HG02642 (cell line): ENCODE results near the gene ZSCAN23.
A peak's percentile ranks its signal among the peaks of the same experiment; 100 is the strongest.

Source experiments
- ATAC-seq: cut with Tn5 transposase; IDR thresholded peaks from one replicate; pipeline ENCODE4 v1.9.1; 2021; ENCODE audit warnings: mild to moderate bottlenecking; ENCODE audit not compliant: unreplicated experiment, poor library complexity

ZSCAN23 gene

DNA sequence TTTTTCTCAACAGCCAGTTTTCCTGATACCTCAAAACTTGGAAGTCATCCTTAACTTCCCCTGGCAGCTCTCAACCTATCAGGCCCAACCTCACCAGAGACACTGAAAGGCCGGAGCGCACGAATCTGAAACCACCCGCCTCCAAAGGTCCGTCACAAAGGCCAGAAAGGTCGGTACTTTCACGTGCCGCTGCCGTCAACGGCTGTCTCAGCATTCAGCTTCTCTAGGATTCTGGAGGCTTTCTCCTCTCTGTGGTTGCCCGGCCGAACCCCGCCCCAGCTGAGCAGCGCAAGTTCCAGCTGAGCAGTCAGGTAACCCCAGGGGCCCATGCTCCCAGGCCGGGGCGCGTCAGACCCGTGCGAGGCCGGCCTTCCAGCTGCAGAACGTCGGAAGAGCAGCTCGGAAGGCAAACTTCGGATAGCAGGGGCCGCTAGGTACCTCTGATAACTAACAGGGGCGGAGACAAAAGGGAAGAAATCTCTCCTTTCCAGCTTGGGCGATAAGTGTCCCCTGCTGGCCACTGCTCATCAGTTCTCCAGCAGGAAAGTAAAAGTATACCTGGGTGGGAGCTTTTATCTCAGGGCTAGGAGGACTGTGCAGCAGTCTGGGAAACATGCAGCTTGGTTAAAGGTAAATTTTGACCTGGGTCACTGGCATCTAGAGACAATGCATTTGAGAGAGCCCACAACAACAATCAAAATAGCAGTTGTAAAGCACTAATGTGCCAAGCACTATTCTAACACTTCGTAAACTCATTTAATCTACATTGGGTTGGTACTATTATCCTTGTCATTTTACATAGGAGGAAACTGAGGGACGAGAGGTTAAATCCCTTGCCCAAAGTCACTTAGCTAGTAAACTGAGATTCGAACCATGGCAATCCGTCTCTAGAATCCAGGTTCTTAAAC, 59.8 kb downstream of the ZSCAN23 start:
- ATAC-seq = peak; percentile 96
